ENCODE results near the gene COX19.
A peak's percentile ranks its signal among the peaks of the same experiment; 100 is the strongest.
"Not testable (repeated sequence)": the region's sequence is repeated elsewhere in the genome, so short reads cannot be mapped to it uniquely, and the experiment has no call there.

The COX19 gene

DNA sequence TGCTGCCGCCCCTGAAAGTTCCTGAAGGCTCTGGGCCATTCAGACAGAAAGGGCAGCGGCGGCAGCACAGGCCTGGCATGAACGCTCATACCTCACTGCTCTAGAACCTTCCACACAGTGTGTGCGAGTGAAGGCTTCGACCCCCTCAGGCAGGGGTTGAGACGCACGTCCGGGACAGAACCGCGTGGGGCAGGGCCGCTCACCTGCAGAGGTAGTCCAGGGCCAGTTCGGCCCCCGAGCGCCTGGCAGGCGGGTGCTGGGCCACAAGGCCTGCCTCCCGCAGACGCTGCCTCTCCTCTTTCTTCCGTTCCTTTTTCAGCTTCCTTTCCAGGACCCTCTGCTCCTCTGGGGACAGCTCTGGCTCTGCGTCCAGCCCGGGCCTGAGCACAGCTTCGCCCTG lies 34.4 kb upstream of the COX19 start:
- DNase-seq, result no peak

DNA sequence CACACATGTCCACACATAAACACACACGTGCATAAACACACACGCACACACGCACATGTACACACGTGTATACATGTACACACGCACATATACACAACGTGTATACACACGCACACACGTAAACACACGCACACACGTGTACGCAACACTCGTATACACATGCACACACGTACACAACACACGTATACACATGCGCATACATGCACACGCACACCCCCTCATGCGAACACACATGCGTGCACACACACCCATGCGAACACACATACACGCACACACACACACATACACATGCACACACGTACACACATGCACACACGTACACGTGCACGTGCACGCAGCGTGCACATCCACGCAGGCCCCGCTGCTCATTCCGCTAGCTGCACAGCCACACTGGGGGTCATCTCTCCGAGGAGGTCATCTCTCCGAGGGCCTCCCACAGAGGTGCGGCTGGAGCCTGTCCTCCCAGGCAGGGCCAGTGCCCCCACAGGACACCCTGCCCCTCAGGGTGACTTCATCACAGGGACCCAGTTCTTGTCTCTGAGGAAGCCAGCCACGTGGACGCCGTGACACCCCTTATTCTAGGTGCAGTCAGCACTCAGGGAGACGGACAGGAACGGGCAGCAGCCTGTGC lies 33.5 kb upstream of the COX19 start:
- no peak for DNase-seq

DNA sequence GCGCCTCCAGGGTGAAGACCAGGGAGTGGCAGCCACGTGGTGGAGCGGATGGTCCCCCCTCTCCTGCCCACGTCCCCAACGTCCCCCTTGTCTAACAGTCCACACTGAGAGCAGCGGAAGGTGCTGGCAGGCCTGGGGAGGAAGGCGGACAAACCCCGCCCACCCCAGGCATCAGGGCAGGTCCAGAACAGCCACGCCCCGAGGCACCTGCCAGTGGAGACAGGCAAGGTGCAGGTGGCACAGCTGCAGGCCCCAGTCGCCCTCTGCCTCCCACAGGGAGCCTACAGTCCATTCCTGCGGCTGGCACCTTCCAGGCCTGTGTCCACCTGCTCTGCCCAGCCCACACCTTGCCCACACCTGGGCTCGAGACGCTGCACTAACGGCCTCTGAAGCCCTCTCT lies 32.6 kb upstream of the COX19 start:
- no peak for DNase-seq

DNA sequence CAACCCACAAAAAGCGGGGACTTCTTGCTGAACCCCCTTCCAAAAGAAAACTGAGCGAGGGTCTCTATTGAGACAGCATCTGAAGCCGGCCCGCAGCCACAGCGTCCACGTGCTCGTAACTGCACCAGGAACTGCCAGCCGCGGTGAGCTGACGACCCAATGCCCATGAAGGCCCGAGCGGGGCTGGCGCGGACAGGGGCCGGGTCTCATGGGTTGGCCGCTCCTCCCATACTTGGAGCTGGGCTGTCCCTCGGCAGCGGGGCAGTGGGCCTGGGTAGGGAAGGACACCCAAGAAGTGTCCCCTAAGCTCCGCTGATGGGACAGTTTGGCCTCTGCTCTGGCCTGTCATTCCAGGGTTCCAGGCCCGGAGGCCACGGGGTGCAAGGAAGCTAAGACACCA lies 30.0 kb upstream of the COX19 start:
- no peak for DNase-seq

DNA sequence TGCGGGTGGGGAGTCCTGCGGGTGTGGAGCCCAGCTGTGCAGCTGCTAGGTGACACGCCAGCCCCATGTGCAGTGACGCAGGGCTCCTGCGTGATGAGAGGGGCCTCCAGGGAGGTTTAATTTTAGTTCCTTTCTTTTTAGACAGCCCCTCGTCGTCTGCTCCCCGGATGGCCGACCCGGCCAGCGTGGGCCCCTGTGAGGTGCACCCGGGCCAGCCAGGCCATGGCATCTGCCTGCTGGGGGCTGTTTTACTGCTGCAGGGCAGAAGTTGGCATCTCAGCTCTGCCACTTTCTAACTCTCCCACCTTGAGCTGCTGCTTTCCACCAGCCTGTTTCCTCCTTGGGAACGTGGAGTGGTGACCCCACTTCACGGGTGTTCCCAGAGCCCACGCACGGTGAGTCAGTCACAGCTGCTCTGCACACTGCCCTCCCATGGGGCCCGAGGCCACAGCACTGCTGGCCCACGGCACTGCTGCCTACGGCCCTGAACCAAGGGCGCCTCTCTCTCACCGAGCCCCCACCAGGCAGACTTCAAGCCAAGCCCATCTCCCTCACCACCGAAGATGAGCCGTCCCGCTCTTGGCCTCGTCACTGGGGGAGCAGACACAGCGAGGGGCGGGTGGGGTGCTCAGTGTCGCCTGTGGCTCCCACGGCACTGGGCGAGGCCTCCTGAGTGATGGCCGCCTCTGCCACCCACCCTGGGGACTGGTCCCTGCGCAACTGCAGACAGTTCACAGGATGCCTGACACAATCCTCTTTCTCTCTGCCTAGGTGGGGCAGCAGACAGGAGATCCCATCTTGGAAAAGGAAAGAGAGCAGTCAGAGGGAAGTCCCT lies 28.9 kb upstream of the COX19 start:
- no peak for DNase-seq

DNA sequence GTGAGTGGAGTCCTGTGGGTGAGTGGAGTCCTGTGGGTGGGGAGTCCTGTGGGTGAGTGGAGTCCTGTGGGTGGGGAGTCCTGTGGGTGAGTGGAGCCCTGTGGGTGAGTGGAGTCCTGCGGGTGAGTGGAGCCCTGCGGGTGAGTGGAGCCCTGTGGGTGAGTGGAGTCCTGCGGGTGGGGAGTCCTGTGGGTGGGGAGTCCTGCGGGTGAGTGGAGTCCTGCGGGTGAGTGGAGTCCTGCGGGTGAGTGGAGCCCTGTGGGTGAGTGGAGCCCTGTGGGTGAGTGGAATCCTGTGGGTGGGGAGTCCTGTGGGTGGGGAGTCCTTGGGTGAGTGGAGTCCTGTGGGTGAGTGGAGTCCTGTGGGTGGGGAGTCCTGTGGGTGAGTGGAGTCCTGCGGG lies 27.1 kb upstream of the COX19 start:
- DNase-seq, result not testable (repeated sequence)

DNA sequence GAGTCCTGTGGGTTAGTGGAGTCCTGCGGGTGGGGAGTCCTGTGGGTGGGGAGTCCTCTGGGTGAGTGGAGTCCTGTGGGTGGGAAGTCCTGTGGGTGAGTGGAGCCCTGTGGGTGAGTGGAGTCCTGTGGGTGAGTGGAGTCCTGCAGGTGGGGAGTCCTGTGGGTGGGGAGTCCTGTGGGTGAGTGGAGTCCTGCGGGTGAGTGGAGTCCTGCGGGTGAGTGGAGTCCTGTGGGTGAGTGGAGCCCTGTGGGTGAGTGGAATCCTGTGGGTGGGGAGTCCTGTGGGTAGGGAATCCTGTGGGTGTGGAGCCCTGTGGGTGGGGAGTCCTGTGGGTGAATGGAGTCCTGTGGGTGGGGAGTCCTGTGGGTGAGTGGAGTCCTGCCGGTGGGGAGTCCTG lies 26.7 kb upstream of the COX19 start:
- DNase-seq, result not testable (repeated sequence)

DNA sequence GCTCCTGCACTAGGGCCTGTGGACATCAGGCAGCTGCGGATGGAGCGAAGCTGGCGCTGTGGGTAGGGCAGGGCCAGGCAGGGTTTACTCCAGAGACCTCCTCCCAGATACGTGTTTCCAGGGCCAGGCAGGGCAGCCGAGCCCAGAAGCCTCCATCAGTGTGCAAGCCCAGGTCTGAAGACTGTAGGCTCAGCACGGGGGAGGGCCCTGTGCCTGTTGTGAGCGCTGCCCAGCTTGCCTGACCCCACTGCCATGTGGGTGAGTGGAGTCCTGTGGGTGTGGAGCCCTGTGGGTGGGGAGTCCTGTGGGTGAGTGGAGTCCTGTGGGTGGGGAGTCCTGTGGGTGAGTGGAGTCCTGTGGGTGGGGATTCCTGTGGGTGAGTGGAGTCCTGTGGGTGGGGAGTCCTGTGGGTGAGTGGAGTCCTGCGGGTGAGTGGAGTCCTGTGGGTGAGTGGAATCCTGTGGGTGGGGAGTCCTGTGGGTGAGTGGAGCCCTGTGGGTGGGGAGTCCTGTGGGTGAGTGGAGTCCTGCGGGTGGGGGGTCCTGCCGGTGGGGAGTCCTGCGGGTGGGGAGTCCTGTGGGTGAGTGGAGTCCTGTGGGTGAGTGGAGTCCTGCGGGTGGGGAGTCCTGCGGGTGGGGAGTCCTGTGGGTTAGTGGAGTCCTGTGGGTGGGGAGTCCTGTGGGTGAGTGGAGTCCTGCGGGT lies 25.9 kb upstream of the COX19 start:
- DNase-seq, result not testable (repeated sequence)

DNA sequence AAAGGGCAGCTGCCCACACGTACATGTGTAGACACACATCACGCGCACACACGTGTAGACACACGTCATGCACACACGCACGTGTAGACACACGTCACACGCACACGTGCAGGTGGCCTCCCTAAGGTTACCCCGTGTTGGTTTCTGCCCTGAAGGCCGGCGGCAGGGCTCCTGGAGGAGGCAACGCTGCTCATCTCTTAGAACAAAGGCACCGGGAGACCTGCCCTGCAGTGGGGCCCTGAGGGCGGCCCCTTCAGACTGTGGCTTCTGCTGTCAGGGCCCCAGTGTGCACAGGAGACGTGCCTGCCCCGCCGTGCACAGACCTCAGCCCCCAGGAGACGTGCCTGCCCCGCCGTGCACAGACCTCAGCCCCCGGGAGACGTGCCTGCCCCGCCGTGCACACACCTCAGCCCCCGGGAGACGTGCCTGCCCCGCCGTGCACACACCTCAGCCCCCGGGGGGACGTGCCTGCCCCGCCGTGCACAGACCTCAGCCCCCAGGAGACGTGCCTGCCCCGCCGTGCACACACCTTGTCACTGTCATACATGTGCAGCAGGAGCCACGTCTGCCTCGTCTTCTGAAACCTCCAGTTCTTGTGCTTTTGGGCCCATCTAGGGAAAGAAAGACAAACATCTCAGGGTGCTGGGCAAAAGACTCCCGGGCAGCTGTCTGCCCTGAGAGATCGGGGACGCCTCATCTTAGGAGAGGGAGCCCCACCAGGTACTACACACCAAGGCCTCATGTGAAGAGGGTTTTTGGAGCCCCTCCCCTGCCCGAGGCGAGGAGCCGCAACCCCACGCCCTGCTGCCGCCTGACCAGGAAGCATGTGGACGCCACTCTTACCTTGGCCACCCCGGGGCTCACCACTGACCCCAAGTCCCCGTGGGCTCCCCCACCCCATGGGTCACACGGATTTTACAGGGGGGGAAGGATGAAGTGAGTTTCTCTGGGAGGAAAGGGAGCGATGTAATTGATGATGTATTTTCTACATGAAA lies 24.9 kb upstream of the COX19 start:
- no peak for DNase-seq

DNA sequence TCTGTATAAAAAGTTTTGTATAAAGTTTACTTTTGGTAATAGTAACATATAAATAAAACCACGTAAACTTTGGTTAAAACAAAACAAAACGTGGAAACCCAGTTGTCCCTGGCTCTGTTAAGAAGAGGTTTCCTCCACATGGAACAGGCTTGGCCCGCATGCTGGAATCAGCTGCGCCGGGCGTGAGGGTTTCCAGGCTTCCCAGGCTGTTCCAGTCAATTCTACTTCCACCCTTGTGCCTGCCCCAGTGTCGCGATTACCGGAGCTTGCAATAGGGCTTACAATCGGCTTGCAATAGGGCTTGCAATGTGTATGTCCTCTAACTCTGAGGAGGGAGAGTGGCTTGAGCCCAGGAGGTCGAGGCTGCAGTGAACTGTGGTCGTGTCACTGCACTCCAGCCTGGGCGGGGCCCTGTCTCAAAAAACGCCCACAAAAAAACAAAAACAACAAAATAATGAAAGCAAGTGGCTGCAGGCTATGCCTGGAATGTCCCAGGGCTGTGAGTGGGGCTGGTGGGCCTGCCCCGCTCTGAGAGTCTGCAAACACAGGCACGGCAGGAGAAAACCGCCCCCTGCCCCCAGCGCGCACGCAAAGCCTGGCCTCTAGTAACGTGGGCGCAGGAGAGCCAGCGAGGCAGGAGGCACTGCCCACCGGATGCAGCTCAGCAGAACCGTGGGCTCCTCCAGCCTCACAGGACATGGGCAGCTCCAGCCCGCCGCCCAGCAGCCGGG lies 24.0 kb upstream of the COX19 start:
- DNase-seq, result no peak

DNA sequence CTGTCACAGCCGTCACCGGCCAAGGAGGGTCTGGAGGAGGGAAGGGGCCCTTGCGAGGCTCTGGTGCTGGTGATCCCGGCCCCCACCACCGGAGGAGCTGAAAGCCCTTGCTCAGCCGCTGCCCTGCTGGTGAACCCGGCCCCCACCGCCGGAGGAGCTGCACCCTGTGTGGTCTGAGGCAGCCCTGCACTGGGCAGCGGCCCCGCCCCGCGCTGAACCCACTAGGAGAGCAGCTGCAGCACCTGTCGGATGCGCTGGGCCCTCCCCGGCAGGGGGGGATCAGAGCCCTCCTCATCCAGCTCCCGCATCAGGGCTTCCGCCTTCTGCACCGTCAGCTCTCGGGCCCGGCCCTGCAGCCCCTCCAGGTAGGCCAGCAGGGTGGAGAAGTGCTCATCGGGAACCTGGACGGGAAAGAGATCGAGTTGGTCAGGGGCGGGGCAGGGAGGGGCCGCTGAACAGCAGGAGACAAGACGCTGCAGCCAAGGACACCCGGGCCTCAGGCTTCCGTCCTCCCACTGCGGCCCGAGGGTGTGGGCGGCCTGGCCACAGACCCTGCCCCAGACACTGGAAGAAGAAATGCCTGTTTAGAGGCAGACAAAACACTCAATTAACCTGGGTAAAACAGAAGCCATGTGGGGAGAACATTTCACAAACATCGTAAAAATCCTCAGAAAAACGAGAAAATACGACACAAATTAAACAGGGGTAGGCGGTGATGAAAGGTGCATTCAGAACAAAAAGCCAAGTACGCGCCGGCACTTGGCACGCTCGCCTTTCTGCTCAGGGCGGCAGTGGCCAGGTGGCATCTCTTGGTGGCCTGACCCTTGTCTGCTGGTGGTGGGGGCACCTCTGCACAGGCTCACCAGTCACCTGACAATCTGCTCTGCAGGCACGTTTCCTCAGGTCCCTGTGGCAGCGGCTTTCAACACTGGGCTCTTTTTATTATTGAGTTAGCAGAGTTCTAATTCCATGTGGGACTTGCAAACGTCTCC lies 22.4 kb upstream of the COX19 start:
- DNase-seq, result no peak

DNA sequence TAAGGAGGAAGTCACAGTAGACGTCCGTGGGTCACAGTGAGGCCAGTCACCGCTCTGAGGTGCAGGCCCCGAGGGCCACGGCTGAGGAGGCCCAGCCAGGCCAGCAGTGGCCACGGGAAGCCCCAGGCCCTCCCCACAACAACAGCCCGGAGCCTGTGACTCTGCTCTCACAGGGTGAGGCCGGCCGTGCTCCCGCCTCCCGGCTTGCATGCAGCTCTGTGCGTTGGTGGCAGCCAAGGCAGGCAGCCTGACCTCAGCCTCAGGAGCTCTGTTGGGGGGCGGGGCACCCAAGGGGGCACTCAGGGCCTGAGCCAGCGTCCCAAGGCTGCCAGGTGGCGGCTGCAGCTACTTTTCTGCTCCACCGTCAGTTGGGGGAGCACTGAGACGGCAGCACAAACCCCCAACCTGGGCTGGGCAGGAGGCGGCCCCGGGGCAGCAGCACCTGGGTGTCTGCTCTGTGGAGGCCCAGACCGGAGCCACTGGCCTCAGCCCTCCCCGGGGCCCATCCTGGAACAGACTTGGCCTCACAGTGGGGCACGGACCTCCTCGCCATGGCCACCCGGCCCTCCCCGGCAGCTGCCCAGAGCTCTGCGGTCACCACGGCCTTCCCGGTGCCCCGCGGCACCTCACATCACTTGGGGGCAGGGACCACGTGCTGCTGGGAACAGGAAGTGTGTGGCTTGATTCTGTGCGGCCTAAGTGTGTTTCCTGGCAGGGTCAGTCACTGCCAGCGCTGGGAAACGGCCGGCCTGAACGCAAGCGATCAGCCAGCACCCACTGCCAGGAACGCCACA lies 20.9 kb upstream of the COX19 start:
- no peak for DNase-seq

DNA sequence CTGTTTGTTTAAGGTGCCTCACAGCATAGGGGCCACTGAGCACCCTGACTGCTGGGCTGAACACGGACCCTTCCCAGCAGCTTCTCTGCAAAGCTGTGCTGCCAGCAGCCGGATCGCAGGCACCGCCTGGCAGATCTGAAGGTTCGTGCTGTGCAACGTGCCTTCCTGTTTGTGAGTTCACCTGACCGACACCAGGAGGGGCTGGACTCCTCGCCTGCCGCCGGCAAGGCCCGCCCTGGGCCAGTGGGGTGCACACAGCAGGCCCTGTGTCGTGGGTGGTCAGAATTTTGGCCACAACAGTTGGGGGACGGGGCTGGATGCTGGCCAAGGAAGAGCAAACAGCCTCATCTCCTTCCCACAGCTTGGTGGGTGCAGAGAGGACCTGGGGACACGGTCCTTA lies 20.2 kb upstream of the COX19 start:
- no peak for DNase-seq

DNA sequence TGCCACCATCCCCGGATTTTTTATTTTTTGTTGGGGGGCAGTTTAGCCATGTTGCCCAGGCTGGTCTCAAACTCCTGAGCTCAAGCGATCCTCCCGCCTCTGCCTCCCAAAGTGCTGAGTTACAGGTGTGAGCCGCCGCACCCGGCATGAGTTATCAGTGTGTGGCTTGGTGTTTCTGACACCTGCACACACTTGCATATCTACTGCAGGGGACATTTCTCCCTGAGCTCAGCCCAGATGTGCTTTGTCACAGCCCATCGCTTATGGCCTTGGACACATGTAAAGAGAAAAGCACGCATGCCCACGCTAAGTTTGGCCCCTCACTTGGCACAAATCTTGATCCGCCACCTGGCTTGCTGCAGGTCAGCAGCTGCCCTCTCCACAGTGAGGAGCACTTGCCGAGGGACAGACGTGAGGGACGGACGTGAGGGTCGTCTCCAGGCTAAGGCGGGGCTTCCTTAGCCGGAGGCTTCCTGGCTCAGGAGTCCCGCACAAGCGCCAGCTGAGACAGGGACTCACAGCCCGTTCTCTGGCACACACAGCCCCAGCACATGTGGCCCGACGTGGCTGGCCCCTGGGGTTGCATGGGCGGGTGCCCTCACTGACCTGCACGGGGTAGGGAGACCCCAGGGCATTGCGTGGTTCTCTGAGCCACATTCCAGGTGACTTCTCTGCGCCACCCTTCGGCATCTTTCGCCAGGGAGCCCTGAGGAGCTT lies 19.4 kb upstream of the COX19 start:
- no peak for DNase-seq

DNA sequence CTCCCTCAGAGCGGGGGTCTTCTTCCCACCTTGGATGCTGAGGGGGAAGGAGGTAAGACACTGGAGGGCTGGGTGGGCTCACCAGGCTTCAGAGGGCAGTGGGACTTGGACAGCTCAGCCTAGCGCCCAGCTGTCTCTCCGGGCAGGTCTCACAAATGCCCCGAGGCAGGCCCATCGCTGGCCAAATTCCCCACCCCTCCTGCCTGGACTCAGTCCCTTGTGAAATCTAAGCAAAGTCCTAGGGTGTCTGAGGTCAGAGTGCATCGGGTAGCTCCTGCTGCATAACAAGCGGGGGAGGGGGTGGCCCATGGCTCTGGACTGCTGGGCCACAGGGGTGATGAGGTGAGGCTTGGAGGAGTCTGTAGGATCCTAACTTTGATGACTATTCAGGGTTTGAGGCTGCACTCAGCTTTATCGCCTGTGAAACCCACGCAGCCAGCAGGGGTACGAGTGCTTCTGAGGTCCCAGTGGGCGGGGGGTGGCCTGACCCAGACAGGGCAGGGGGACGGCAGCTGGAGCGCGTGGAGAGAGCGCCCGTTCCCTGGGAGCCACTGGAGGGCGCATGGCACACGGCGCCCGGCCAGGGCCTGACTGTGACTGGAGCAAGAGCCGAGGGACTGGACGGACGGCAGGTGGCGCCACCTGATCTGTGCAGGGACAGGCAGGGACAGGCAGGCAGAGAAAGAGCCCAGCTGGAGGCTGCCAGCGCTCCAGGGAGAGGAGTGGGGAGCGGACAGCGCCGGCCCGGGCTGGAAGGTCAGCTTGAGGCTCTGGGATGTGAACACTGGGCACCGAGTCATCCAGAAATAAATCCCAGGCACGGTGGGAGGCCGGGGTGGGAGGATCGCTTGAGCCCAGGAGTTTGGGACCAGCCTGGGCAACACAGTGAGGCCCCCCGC lies 17.6 kb upstream of the COX19 start:
- peak; percentile 88 for DNase-seq

DNA sequence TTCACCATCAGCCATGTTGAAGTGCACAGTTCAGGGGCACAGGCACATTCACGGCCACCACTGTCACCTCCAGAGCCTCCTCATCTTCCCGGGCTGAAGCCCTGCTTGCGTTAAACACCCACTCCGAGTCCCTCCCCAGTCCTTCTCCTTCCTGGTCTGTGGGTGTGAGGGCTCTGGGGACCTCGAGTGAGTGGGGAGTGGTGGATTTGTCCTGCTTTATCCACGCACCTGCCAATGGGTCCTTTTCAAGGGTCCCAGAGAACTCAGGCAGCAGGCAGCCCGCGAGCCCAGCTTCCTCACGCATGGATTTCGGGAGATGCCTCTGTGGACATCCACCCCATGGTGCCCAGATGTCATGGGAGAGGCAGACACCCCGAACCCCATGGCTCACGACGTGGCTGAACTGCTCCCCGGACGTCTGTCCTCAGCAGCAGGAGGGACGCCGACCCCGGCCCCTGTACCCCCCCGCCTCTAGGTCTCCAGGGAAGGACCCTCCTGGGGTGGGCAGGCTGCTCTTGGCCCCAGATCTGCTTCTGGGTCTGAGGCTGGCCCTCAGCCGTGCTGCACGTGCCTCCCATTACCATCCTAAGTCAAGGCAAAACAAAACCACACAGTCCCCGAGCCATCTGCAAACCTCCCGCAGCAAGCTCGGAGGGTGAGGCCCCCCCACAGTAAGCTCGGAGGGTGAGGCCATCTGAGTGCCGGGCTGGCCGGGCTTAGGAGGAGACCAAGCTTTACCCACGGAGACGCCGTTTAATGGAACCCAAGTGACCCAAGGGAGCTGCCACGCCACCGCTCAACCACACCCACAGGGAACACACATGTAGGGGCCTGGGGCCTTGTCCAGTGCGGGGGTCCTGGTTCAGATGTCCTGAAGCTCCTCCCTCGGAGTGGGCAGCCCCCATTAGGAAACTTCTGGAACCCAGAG lies 16.6 kb upstream of the COX19 start:
- no peak for DNase-seq

All from NCI-H226 (cell line).